H1 (cell line): ENCODE measurements around the gene ANKRD31. TPM values are rescaled to one million over a fixed set of nuclear protein-coding genes. Genes with fewer than 3 reads are reported as not detected.

Experiments used
- CTCF ChIA-PET: fragments of 300-600 bp; sonication (Branson Sonifier 250); formaldehyde crosslinking; loops from one replicate; lab custom pipeline; 2021; ENCODE audit not compliant: partially characterized antibody; lab: Charles Lee
- POLR2A ChIA-PET: fragments of 300-600 bp; sonication (Branson Sonifier 250); formaldehyde crosslinking; loops from one replicate; lab custom pipeline; 2021; ENCODE audit warnings: inconsistent platforms; ENCODE audit not compliant: partially characterized antibody; lab: Charles Lee
- DNase-seq, 2 experiments: peaks; one replicate each; pipeline versions ENCODE4 v3.0.0 to v3.0.0-alpha.2; 2010 to 2022; ENCODE audit warnings: low spot score in 2 of 2, low read depth in 1 of 2, mixed read lengths in 1 of 2
- FAIRE-seq: peaks from 2 replicates; lab custom pipeline; 2011; peaks lifted over from hg19 to GRCh38; lab: Jason Lieb, UNC
- H2AFZ ChIP-seq: 2 replicates; pipeline ENCODE4 v1.8.1; 2012; ENCODE audit warnings: low read length, inconsistent platforms
- H2AK5ac ChIP-seq: 2 replicates; pipeline ENCODE4 v1.6.1; 2013; ENCODE audit warnings: low read depth, low read length
- H2BK120ac ChIP-seq: replicated peaks from 2 replicates; pipeline ENCODE3; 2013; ENCODE audit warnings: low read depth, low read length, inconsistent platforms
- H2BK12ac ChIP-seq: 2 replicates; pipeline ENCODE4 v1.6.1; 2013; ENCODE audit warnings: low read depth, low read length
- H2BK15ac ChIP-seq: 2 replicates; pipeline ENCODE4 v1.6.1; 2013; ENCODE audit warnings: low read length
- H2BK20ac ChIP-seq: 2 replicates; pipeline ENCODE4 v1.6.1; 2013; ENCODE audit warnings: low read length
- H2BK5ac ChIP-seq: 2 replicates; pipeline ENCODE4 v1.6.1; 2013; ENCODE audit warnings: low read depth, low read length
- H3K14ac ChIP-seq: 2 replicates; pipeline ENCODE4 v1.6.1; 2013; ENCODE audit warnings: inconsistent platforms; ENCODE audit not compliant: insufficient read length
- H3K18ac ChIP-seq: 2 replicates; pipeline ENCODE4 v1.6.1; 2013; ENCODE audit warnings: low read length; ENCODE audit errors: extremely low read depth
- H3K23ac ChIP-seq: 2 replicates; pipeline ENCODE4 v1.6.1; 2013; ENCODE audit warnings: inconsistent platforms; ENCODE audit not compliant: insufficient read length
- H3K23me2 ChIP-seq: 2 replicates; pipeline ENCODE4 v1.6.1; 2013; ENCODE audit warnings: low read depth, low read length
- H3K27ac ChIP-seq: 2 replicates; pipeline ENCODE4 v1.6.1; 2011; ENCODE audit warnings: low read depth, low read length, inconsistent platforms
- H3K27me3 ChIP-seq, 4 experiments: replicated peaks in 1 of 4; 1 replicate in 1 of 4; 2 replicates in 3 of 4; pipeline versions ENCODE4 v1.6.1 to v1.8.1; 2011 to 2013; ENCODE audit warnings: low read length in 3 of 4, mild to moderate bottlenecking in 3 of 4, inconsistent platforms in 2 of 4, mixed read lengths in 2 of 4, moderate library complexity in 1 of 4; ENCODE audit not compliant: control insufficient read depth in 3 of 4, insufficient read depth in 3 of 4; ENCODE audit errors: extremely low read depth in 1 of 4
- H3K36me3 ChIP-seq, 4 experiments: 2 replicates each; pipeline versions ENCODE4 v1.6.1 to v1.8.1; 2011 to 2013; ENCODE audit warnings: mild to moderate bottlenecking in 4 of 4, low read length in 3 of 4, moderate library complexity in 2 of 4, control low read depth in 1 of 4, inconsistent platforms in 1 of 4; ENCODE audit not compliant: insufficient read depth in 4 of 4, control insufficient read depth in 2 of 4
- H3K4ac ChIP-seq: replicated peaks from 2 replicates; pipeline ENCODE3; 2013; ENCODE audit warnings: low read length, low read depth, mixed read lengths, inconsistent platforms; ENCODE audit not compliant: insufficient read length
- H3K4me1 ChIP-seq, 4 experiments: replicated peaks in 1 of 4; 1 replicate in 1 of 4; 2 replicates in 3 of 4; pipeline versions ENCODE4 v1.6.1 to v1.8.1; 2011 to 2013; ENCODE audit warnings: low read length in 3 of 4, inconsistent platforms in 2 of 4, mixed read lengths in 1 of 4; ENCODE audit not compliant: insufficient read depth in 4 of 4, control insufficient read depth in 3 of 4
- H3K4me2 ChIP-seq, 2 experiments: 2 replicates each; pipeline versions ENCODE4 v1.6.1 to v1.8.1; 2011 to 2013; ENCODE audit warnings: low read depth in 2 of 2, low read length in 2 of 2, control low read depth in 1 of 2, inconsistent platforms in 1 of 2, mild to moderate bottlenecking in 1 of 2; ENCODE audit not compliant: insufficient read depth in 1 of 2
- H3K4me3 ChIP-seq, 4 experiments: fragments of 200-600, 300-600 bp in 1 of 4; sonication (generic), shearing (Covaris generic), sonication (Bioruptor Twin) in 1 of 4; 2 replicates each; pipeline versions ENCODE4 v1.5.1 to v1.8.1; 2011 to 2016; ENCODE audit warnings: low read length in 4 of 4, low read depth in 3 of 4, control low read depth in 2 of 4, inconsistent platforms in 2 of 4, mild to moderate bottlenecking in 2 of 4, mixed read lengths in 1 of 4, moderate library complexity in 1 of 4; ENCODE audit not compliant: insufficient read depth in 2 of 4; ENCODE audit errors: extremely low read depth in 1 of 4
- H3K56ac ChIP-seq: replicated peaks from 2 replicates; pipeline ENCODE3; 2013; ENCODE audit warnings: low read depth, mild to moderate bottlenecking, mixed read lengths, low read length, inconsistent platforms; ENCODE audit not compliant: insufficient read length
- H3K79me1 ChIP-seq: 2 replicates; pipeline ENCODE4 v1.6.1; 2013; ENCODE audit warnings: low read depth, low read length, control low read depth
- H3K79me2 ChIP-seq, 2 experiments: 2 replicates each; pipeline versions ENCODE4 v1.6.1 to v1.8.1; 2012 to 2013; ENCODE audit warnings: low read length in 2 of 2, mild to moderate bottlenecking in 2 of 2, inconsistent platforms in 1 of 2; ENCODE audit not compliant: insufficient read depth in 2 of 2, control insufficient read depth in 1 of 2
- H3K9ac ChIP-seq, 4 experiments: replicated peaks in 1 of 4; 1 replicate in 1 of 4; 2 replicates in 3 of 4; pipeline versions ENCODE4 v1.6.1 to v1.8.1; 2011 to 2013; ENCODE audit warnings: low read depth in 3 of 4, low read length in 3 of 4, control low read depth in 2 of 4, mild to moderate bottlenecking in 2 of 4, moderate library complexity in 2 of 4, inconsistent platforms in 1 of 4; ENCODE audit errors: extremely low read depth in 1 of 4
- H3K9me3 ChIP-seq, 2 experiments: 2 replicates each; pipeline versions ENCODE4 v1.6.1 to v1.8.1; 2012 to 2013; ENCODE audit warnings: mild to moderate bottlenecking in 2 of 2, moderate library complexity in 2 of 2, control low read depth in 1 of 2, inconsistent platforms in 1 of 2, low read depth in 1 of 2, low read length in 1 of 2, mixed read lengths in 1 of 2; ENCODE audit not compliant: insufficient read depth in 2 of 2
- H4K20me1 ChIP-seq, 2 experiments: replicated peaks in 1 of 2; 2 replicates each; pipeline versions ENCODE3 to v1.8.1; 2011 to 2013; ENCODE audit warnings: inconsistent platforms in 2 of 2, low read length in 2 of 2, mild to moderate bottlenecking in 1 of 2; ENCODE audit not compliant: insufficient read depth in 2 of 2, control insufficient read depth in 1 of 2
- H4K5ac ChIP-seq: 2 replicates; pipeline ENCODE4 v1.6.1; 2013; ENCODE audit warnings: low read length, low read depth, mixed read lengths, inconsistent platforms; ENCODE audit not compliant: insufficient read length
- H4K8ac ChIP-seq: 2 replicates; pipeline ENCODE4 v1.8.0; 2013; ENCODE audit warnings: mild to moderate bottlenecking, moderate library complexity, low read length, inconsistent platforms; ENCODE audit not compliant: insufficient read depth; ENCODE audit errors: extremely low read depth
- H4K91ac ChIP-seq: replicated peaks from 2 replicates; pipeline ENCODE3; 2013; ENCODE audit warnings: low read length, mixed read lengths, inconsistent platforms; ENCODE audit not compliant: insufficient read length
- CBX5 ChIP-seq: fragments of 300-800, 300-1000 bp; sonication (generic); IDR thresholded peaks from 2 replicates; pipeline ENCODE4 v1.7.1; 2016; ENCODE audit warnings: antibody characterized with exemption, low read length, low read depth
- CHD1 ChIP-seq: IDR thresholded peaks from 2 replicates; pipeline ENCODE4 v1.6.1; 2012; ENCODE audit warnings: low read depth, low read length, improper control_type of control experiment
- JUND ChIP-seq: IDR thresholded peaks from 2 replicates; pipeline ENCODE4 v1.6.1; 2011; ENCODE audit warnings: mild to moderate bottlenecking, improper control_type of control experiment, low read length
- MAX ChIP-seq: IDR thresholded peaks from 2 replicates; pipeline ENCODE4 v1.6.1; 2012; ENCODE audit warnings: inconsistent platforms
- POU5F1 ChIP-seq: IDR thresholded peaks from 2 replicates; pipeline ENCODE4 v1.6.1; 2011; ENCODE audit warnings: low read depth, mild to moderate bottlenecking, low read length, moderate library complexity
- RAD21 ChIP-seq, 2 experiments: IDR thresholded peaks in 1 of 2; conservative IDR thresholded peaks in 1 of 2; 2 replicates each; pipeline ENCODE4 v1.6.1; 2011; ENCODE audit warnings: low read depth in 2 of 2, low read length in 2 of 2, improper control_type of control experiment in 1 of 2, inconsistent platforms in 1 of 2, mild to moderate bottlenecking in 1 of 2, moderate library complexity in 1 of 2
- WGBS, 2 experiments: shearing (Covaris generic) in 1 of 2; methylation state at CpG; one replicate each; pipeline versions ENCODE4 v1.1.6 to v1.1.7; 2013 to 2015; ENCODE audit warnings: low lambda C conversion rate in 2 of 2, mixed read lengths in 2 of 2, inconsistent platforms in 1 of 2, low coverage in 1 of 2, missing lambda C conversion rate in 1 of 2; ENCODE audit not compliant: insufficient replicate concordance in 2 of 2, insufficient coverage in 1 of 2, insufficient read length in 1 of 2; ENCODE audit errors: extremely low coverage in 1 of 2, missing lambda C conversion rate in 1 of 2; 5-methylcytosine and 5-hydroxymethylcytosine counted together
- polyA plus RNA-seq, 7 experiments: library from polyadenylated mRNA; depleted of rRNA in 3 of 7; stranded (reverse) in 5 of 7; unstranded in 2 of 7; fragments of >200 nt in 5 of 7; fragments of 200-250 nt in 2 of 7; gene quantifications; 1 replicate in 5 of 7; 2 replicates in 1 of 7; 4 replicates in 1 of 7; pipeline versions ENCODE4 v1.2.1 to v1.2.3, GENCODE V29; 2011 to 2013; ENCODE audit warnings: missing spikeins in 2 of 7, mixed read lengths in 2 of 7
- total RNA-seq: library from RNA; stranded (reverse); fragmentation: NEBNext Ultra II Directional; extraction: Animal tissue kit (Norgen Biotek cat#: 25700); gene quantifications from 2 replicates; pipeline ENCODE4 v1.2.1, GENCODE V29; 2021

ANKRD31 gene
- total and polyA plus RNA-seq, 2 of the 8 experiments (the other 6 are each of a cell fraction or from before 2014, with no cell fraction given) = 0.05 to 0.06 TPM

DNA sequence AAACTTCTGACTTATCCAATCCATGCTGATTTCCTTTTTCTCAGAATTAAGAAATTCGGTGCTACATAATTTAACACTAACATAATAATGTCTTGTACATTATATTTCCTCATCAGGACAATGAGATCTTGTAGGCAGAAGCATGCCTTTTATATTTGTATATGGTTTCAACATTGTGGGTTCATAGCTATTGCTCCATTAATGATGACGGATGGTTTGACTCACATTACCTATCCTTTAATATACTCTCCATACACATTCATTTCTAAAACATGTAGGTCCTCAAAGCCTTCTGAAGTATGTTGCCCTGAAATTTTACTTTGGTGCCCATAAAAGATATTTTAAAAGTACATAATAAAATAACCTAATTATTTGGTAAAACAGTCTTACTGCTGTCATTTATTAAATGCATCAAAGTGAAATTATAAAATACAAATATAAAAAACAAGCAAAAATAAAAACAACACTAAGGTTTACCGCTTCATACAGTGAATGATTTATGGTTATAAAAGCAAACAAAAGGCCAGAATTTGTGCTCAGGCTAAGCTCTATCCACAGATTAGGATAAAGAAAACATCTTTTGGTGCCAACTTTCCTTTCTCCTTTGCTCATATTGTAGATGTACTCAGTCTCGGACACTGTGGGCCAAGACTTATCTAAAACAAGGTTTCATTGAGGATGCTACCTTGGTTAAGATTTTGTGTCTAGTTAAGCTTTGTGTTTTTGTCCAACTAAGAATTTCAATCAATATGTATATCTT lies 123.1 kb downstream of the ANKRD31 start:
- Histone ChIP-seq H3K4me1 (no peaks in the 10 kb centered on the region), H2BK12ac (no peak overlapping the region), H3K23me2 (no peaks in the 10 kb centered on the region), H2BK20ac (no peak overlapping the region), H3K9ac (no peak overlapping the region), H2AK5ac (no peak overlapping the region), H3K4me3 (no peak overlapping the region), H3K27me3 (no peaks in the 10 kb centered on the region), H3K9me3 (no peaks in the 10 kb centered on the region), H2BK120ac (no peak overlapping the region), H3K18ac (no peak overlapping the region), H2BK15ac (no peak overlapping the region), H2BK5ac (no peak overlapping the region), H4K91ac (no peak overlapping the region), H3K27ac (no peak overlapping the region), H3K79me1 (no peaks in the 10 kb centered on the region), H3K4me2 (no peak overlapping the region), H3K23ac (no peak overlapping the region), H4K8ac (no peak overlapping the region), H3K79me2 (no peaks in the 10 kb centered on the region), H3K36me3 (no peaks in the 10 kb centered on the region), H3K14ac (no peak overlapping the region), H3K56ac (no peak overlapping the region), H4K5ac (no peak overlapping the region), H3K4ac (no peak overlapping the region), H4K20me1 (no peaks in the 10 kb centered on the region), H2AFZ (no peak overlapping the region)
- CTCF ChIA-PET = interaction anchor here (0.9 kb wide), 1 partner anchor 58 kb away, joined by 3 read pairs; no protein-coding TSS in a partner anchor
- DNase-seq (no peak), FAIRE-seq (no peak)
- no peak for TF ChIP-seq RAD21 (IDR thresholded peaks at IDR 0.05 in 1 of 2, conservative IDR thresholded peaks at IDR 0.05 in 1 of 2; ENCODE audit: low read depth in 2 of 2, low read length in 2 of 2)
- no peak for TF ChIP-seq POU5F1
- no peak for TF ChIP-seq CBX5
- no peak for TF ChIP-seq MAX
- no peak for TF ChIP-seq JUND
- TF ChIP-seq CHD1 = no peak
- 94% methylated on average over 4 of the region's 4 CpGs; no CpG with 5 or more reads in 1 of the 2 experiments for WGBS, 2 experiments
- POLR2A ChIA-PET = no interaction called here
